Endothelial cell of umbilical vein (primary cell): Measurements from ENCODE around the gene SLC4A5.

Experiments
- CTCF ChIP-seq, 2 donors: IDR thresholded peaks; 1 replicate in 1 of 2; 2 replicates in 1 of 2; pipeline ENCODE4 v1.5.1; 2011; ENCODE audit warnings: low read length in 2 of 2, mild to moderate bottlenecking in 2 of 2, moderate library complexity in 2 of 2, control low read depth in 1 of 2, inconsistent platforms in 1 of 2, low read depth in 1 of 2; ENCODE audit not compliant: insufficient read depth in 1 of 2; ENCODE audit errors: extremely low read depth in 1 of 2
- POLR2A ChIP-seq: IDR thresholded peaks from 2 replicates; pipeline ENCODE4 v1.6.1; 2012; ENCODE audit warnings: low read depth, mild to moderate bottlenecking, control low read depth, low read length
- POLR2AphosphoS5 ChIP-seq: IDR thresholded peaks from 2 replicates; pipeline ENCODE4 v1.6.1; 2012; ENCODE audit warnings: low read depth, mild to moderate bottlenecking, control low read depth, low read length, moderate library complexity; ENCODE audit not compliant: insufficient read depth

- TF ChIP-seq POLR2A (no peak), CTCF (IDR thresholded peaks at IDR 0.05; ENCODE audit: extremely low read depth in 1 of 2, insufficient read depth in 1 of 2, low read depth in 1 of 2, low read length in 2 of 2) (no peak), POLR2AphosphoS5 (no peak)
Observed at GRCh38 chr2:74384051-74384450, 40.8 kb upstream of the SLC4A5 start.
